ENCODE data around the gene COL6A6. TPM values are rescaled to one million over a fixed set of nuclear protein-coding genes. Genes with fewer than 3 reads are reported as not detected.

COL6A6 gene
- polyA plus RNA-seq, 1 experiment: not detected

- Histone ChIP-seq H3K36me3 (ENCODE audit: control insufficient read depth, insufficient read depth, low read length) (no peaks in the 10 kb centered on the region), H3K4me3 (ENCODE audit: low read depth, low read length) (no peak overlapping the region), H3K27me3 (ENCODE audit: control insufficient read depth, insufficient read depth, low read length) (peaks cover 2% of the 10 kb centered on the region)
- no peak for DNase-seq (ENCODE audit: low read depth)
- ChIA-PET POLR2A (no interaction called here), CTCF (no interaction called here)
- no peak for TF ChIP-seq CTCF (IDR thresholded peaks at IDR 0.05; ENCODE audit: insufficient read depth, low read depth, low read length)
Observed at GRCh38 chr3:130517602-130518001, 625 bp downstream of the COL6A6 start.

- Histone ChIP-seq H3K36me3 (ENCODE audit: control insufficient read depth, insufficient read depth, low read length) (no peaks in the 10 kb centered on the region), H3K4me3 (ENCODE audit: low read depth, low read length) (no peak overlapping the region), H3K27me3 (ENCODE audit: control insufficient read depth, insufficient read depth, low read length) (peaks cover 2% of the 10 kb centered on the region)
- TF ChIP-seq CTCF (IDR thresholded peaks at IDR 0.05; ENCODE audit: insufficient read depth, low read depth, low read length): no peak
- ChIA-PET POLR2A (no interaction called here), CTCF (no interaction called here)
- no peak for DNase-seq (ENCODE audit: low read depth)
Observed at GRCh38 chr3:130519754-130520153, 2.8 kb downstream of the COL6A6 start.

GRCh38 chr3:130522399-130522798 is 5.4 kb downstream of the COL6A6 start:
- Histone ChIP-seq H3K27me3 (ENCODE audit: control insufficient read depth, insufficient read depth, low read length) (peaks cover under 1% of the 10 kb centered on the region), H3K36me3 (ENCODE audit: control insufficient read depth, insufficient read depth, low read length) (no peaks in the 10 kb centered on the region), H3K4me3 (ENCODE audit: low read depth, low read length) (no peak overlapping the region)
- POLR2A ChIA-PET: no interaction called here
- DNase-seq (ENCODE audit: low read depth): no peak
- TF ChIP-seq CTCF (IDR thresholded peaks at IDR 0.05; ENCODE audit: insufficient read depth, low read depth, low read length): no peak
- CTCF ChIA-PET: no interaction called here

- H3K27me3 ChIP-seq (ENCODE audit: control insufficient read depth, insufficient read depth, low read length): no peaks in the 10 kb centered on the region
- no peak for TF ChIP-seq CTCF (IDR thresholded peaks at IDR 0.05; ENCODE audit: insufficient read depth, low read depth, low read length)
- no peak overlapping the region for H3K4me3 ChIP-seq (ENCODE audit: low read depth, low read length)
- ChIA-PET POLR2A (no interaction called here), CTCF (interaction anchor here (0.6 kb wide), 1 partner anchor 253 kb away, joined by 3 read pairs; no protein-coding TSS in a partner anchor)
- DNase-seq (ENCODE audit: low read depth): no peak
- no peaks in the 10 kb centered on the region for H3K36me3 ChIP-seq (ENCODE audit: control insufficient read depth, insufficient read depth, low read length)
Observed at GRCh38 chr3:130527426-130527825, 10.4 kb downstream of the COL6A6 start.

- no peak overlapping the region for H3K4me3 ChIP-seq (ENCODE audit: low read depth, low read length)
- DNase-seq (ENCODE audit: low read depth): no peak
- ChIA-PET POLR2A (no interaction called here), CTCF (no interaction called here)
- H3K27me3 ChIP-seq (ENCODE audit: control insufficient read depth, insufficient read depth, low read length): no peaks in the 10 kb centered on the region
- TF ChIP-seq CTCF (IDR thresholded peaks at IDR 0.05; ENCODE audit: insufficient read depth, low read depth, low read length): no peak
- H3K36me3 ChIP-seq (ENCODE audit: control insufficient read depth, insufficient read depth, low read length): no peaks in the 10 kb centered on the region
Observed at GRCh38 chr3:130528120-130528519, 11.1 kb downstream of the COL6A6 start.

All from BJ (cell line).